Measurements from ENCODE around the gene NECAB2. TPM values are rescaled to one million over a fixed set of nuclear protein-coding genes. Genes with fewer than 3 reads are reported as not detected.
A peak's percentile ranks its signal among the peaks of the same experiment; 100 is the strongest.

NECAB2 gene
- polyA plus RNA-seq, 3 donors = 2.3 to 3.5 (median 3.2) TPM

DNA sequence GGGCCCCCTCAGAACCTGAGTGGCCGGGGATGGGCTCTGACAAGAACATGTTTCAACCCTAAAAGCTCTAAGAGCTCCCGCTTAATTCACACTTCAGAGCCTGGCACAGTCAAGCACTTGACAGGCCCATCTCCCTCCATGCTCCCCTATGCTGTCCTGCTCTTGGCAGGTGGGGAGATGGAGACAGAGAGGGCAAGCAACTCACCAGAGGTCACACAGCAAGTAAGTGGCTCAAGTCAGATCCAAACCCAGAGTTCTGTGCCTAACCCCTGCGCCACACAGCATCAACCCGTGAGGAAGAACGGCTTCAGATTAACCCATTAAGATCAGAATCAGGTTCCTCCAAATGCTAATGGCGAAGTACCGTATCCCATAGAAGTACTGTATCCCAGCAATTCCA lies 36.4 kb downstream of the NECAB2 start:
- no peak for DNase-seq (ENCODE audit: extremely low read depth in 1 of 11, low read depth in 9 of 11, low spot score in 4 of 11)

DNA sequence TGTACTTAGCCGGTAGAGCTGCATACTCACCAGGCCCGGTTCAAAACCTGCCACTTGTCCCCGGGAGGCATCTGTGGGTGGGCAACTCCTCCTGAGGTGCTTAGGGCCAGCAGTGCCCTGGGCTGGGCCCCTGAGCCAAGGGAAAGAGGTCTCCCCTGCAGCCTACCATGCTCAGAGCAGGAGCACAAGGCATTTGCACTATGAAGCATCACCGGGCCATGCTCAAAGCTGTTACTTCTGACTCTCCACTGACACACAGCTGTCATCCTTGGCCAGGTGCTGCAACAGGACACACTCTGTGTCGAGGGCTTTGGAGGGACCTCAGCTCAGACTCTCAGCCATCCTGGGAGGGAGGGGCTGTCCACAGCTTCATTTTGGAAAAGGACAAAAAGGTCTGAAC lies 37.3 kb downstream of the NECAB2 start:
- DNase-seq (ENCODE audit: extremely low read depth in 1 of 11, low read depth in 9 of 11, low spot score in 4 of 11) = no peak

DNA sequence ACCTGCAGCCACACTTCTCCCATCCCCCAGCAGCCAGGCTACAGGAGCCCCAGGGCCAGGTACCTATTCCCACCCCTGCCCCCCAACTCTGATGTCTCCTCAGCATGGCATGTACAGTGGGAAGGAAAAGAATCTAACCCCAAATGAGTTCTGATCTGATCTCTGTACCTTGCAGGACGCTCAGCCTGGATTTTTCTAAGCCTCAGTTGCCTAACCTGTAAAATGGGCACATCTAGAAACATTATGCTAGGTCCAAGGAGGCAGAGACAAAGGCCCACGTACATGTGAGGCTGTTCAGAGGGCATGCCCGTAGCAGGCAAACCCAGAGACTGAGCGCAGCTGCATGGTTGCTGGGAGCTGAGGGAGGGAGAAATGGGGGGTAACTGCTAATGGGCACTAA lies 39.5 kb downstream of the NECAB2 start:
- DNase-seq (ENCODE audit: extremely low read depth in 1 of 11, low read depth in 9 of 11, low spot score in 4 of 11) = no peak

DNA sequence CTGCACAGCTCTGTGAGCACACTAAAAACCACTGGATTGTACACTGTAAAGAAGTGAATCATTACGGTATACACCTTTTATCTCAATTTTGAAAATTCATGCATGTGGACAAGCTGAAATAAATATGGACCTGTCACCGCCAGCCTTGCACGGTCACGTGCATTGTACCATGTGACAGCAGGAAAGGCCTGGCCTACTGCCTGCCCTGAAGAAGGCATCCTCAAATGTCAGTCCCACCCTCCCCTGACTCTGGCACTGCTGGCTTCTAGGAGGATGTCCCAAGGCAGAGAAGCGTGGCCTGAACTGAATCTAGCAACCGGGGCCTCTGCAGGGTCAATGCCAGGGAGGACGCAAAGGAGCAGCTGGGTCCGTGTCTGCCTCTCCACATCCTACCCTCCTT lies 39.9 kb downstream of the NECAB2 start:
- no peak for DNase-seq (ENCODE audit: extremely low read depth in 1 of 11, low read depth in 9 of 11, low spot score in 4 of 11)

DNA sequence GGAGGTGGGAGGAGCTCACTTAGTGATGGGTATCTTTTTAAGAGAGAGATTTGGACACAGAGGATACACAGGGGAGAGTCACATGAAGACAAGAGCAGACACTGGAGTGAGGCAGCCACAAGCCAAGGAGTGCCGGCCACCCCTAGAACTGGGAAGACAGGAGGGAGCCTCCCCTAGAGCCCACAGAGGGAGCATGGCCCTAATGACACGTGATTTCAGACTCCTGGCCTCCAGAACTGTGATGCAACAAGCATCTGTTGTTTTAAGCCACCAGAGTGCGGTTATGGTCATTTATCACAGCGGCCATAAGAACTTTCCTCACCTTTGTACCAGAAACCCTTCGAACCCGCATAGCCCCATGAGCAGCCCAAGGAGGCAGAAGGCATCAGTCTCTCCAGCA lies 41.2 kb downstream of the NECAB2 start:
- DNase-seq (ENCODE audit: extremely low read depth in 1 of 11, low read depth in 9 of 11, low spot score in 4 of 11) = no peak

- peak in 2 of 11 donors; percentile 29 to 41 for DNase-seq (ENCODE audit: extremely low read depth in 1 of 11, low read depth in 9 of 11, low spot score in 4 of 11)
These were observed 45.9 kb downstream of the NECAB2 start for GRCh38 chr16:84013787-84014569.

DNA sequence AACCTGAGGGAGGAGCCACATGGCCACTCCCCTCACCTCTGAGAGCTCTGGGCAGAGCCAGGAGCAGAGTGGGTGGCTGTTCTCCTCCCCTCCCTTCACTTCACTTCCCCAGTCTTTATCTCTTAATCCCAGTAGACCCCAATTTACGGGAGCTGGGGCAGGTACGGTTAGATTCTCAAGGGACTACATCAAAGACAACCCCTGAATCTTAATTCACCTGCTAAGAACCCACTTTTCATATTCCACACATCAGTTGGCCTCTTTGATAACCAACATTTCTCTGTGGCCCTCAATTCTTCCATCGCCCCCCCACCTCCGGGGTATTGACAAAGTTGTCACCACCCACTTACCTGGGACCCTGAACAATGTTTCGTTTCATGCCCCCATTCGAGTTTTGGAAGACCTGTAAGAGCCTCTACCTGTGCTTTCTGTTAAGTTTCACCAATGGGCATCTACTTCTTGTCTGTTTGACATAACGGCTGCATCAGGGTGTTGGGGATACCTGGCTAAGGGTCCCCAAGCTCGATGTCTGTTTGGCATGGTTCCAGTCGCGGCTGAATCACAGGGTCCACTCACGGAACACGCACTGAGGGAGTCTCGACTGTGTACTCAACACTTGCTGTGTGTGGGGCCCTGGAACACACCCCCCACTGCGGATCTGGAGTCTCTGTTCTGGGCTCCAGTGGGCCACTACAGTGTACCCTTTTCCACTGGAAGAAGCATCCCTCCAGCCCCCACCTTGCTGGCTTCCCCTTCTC lies 46.7 kb downstream of the NECAB2 start:
- no peak for DNase-seq (ENCODE audit: extremely low read depth in 1 of 11, low read depth in 9 of 11, low spot score in 4 of 11)

GRCh38 chr16:84015399-84015798 lies 47.4 kb downstream of the NECAB2 start:
- DNase-seq (ENCODE audit: extremely low read depth in 1 of 11, low read depth in 9 of 11, low spot score in 4 of 11) = no peak

DNA sequence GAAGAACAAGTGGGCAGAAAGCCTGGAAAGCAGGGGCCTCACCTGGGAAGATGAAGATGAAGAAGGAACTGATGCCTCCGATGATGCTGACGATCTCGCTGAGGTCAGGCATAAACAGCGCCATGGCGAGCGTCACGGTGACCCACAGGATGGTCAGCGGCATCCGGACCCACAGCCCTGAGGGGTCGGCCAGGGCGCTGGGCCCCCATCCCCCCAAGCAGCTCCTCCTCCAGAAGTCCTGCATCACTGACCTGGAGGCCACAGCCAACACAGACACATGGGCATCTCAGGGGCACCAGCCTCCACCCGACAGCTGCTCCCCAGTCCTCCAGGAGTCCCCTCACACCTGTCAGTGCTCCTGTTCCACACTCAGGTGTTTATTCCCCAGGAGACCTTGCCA lies 48.4 kb downstream of the NECAB2 start:
- DNase-seq (ENCODE audit: extremely low read depth in 1 of 11, low read depth in 9 of 11, low spot score in 4 of 11) = no peak

- no peak for DNase-seq (ENCODE audit: extremely low read depth in 1 of 11, low read depth in 9 of 11, low spot score in 4 of 11)
These were observed 50.7 kb downstream of the NECAB2 start for GRCh38 chr16:84018710-84019109.

GRCh38 chr16:84020353-84020752 lies 52.3 kb downstream of the NECAB2 start:
- DNase-seq (ENCODE audit: extremely low read depth in 1 of 11, low read depth in 9 of 11, low spot score in 4 of 11) = no peak

- no peak for DNase-seq (ENCODE audit: extremely low read depth in 1 of 11, low read depth in 9 of 11, low spot score in 4 of 11)
These were observed 53.4 kb downstream of the NECAB2 start for GRCh38 chr16:84021488-84021887.

- no peak for DNase-seq (ENCODE audit: extremely low read depth in 1 of 11, low read depth in 9 of 11, low spot score in 4 of 11)
These were observed 54.6 kb downstream of the NECAB2 start for GRCh38 chr16:84022644-84023043.

DNA sequence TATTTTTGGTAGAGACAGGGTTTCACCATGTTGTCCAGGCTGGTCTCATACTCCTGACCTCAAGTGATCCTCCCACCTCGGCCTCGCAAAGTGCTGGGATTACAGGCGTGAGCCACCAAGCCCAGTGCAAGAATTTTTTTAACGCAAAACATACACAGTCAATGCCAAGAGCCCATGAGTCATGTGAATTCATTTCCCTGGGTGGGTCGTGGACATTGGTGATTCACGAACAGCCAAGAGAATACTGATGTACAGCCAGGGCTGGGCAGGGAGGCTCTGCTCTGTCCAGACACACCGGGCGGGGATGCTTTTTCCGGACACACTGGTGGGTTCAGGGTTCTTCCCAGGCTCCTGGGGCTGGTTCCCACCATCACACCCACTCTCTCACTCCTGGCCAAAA lies 56.8 kb downstream of the NECAB2 start:
- no peak for DNase-seq (ENCODE audit: extremely low read depth in 1 of 11, low read depth in 9 of 11, low spot score in 4 of 11)

DNA sequence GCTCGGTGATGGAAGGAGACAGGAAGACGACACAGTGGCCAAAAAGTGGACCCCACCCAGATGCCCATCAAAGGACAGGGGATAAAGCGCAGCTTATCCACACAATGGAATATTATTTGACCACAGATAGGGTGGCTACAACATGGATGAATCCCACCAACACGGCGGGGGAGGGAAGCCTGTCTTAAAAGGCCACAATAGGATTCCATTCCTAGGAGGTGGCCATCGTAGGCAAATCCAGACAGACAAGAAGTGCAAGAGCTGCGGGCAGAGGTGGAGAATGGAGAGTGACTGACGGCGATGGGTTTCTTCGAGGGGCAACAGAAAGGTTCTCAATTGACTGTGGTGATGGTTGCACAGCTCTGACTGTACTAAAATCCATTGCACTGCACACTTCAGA lies 58.6 kb downstream of the NECAB2 start:
- no peak for DNase-seq (ENCODE audit: extremely low read depth in 1 of 11, low read depth in 9 of 11, low spot score in 4 of 11)

GRCh38 chr16:84027625-84028024 lies 59.6 kb downstream of the NECAB2 start:
- DNase-seq (ENCODE audit: extremely low read depth in 1 of 11, low read depth in 9 of 11, low spot score in 4 of 11) = no peak

DNA sequence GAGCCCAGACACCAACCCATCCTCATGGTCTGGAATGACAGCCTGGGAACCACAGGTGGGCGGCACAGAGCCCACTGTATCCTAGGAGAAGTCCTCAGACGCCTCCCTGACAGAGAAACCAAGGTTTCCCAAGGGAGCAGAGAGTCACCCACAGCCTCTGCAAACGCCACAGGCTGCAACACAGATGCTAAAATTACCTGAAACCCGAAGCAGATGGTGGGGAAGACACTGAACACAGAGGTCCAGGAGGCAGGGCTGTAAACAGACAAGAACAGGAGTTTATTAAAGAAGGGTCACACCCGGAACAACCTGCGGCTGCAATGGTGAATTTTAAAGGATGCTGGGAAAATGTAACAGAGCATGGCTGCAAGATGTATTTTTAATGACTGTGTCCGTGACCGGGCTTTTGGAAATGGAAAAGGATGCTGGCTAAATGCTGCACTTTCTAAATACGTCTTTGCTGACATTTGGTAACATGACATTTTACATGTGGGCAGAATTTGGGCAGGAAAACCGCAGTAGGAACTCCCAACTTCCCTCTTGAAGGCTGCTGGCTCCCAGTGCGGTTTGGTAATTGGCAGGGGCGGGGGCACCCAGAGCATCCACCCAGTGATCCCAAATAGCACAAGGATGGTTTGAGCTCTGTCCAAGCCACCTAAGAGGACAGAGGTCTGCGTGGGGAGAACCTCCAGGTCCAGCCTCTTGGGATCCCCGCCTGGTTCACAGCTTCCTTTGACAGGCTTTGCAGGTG lies 61.4 kb downstream of the NECAB2 start:
- DNase-seq (ENCODE audit: extremely low read depth in 1 of 11, low read depth in 9 of 11, low spot score in 4 of 11) = no peak

DNA sequence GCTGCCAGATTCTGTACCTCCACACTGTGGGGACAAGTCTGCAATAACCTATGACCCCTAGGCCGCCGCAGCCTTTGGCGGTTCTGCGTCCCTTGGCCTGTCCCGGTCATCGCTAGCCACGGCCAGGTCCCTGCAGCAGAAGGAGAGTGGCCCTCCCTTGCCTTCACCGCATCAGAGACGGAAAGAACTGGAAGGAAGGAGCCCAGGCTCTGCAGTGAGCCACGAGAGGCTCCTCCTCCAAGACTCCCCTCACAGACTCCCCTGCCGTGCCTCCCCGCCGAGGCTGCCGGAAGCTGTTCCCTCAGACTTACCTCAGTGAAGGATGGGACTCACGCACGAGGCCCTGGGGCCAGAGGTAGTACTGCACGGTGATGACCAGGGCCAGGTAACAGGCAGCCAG lies 63.5 kb downstream of the NECAB2 start:
- no peak for DNase-seq (ENCODE audit: extremely low read depth in 1 of 11, low read depth in 9 of 11, low spot score in 4 of 11)

DNA sequence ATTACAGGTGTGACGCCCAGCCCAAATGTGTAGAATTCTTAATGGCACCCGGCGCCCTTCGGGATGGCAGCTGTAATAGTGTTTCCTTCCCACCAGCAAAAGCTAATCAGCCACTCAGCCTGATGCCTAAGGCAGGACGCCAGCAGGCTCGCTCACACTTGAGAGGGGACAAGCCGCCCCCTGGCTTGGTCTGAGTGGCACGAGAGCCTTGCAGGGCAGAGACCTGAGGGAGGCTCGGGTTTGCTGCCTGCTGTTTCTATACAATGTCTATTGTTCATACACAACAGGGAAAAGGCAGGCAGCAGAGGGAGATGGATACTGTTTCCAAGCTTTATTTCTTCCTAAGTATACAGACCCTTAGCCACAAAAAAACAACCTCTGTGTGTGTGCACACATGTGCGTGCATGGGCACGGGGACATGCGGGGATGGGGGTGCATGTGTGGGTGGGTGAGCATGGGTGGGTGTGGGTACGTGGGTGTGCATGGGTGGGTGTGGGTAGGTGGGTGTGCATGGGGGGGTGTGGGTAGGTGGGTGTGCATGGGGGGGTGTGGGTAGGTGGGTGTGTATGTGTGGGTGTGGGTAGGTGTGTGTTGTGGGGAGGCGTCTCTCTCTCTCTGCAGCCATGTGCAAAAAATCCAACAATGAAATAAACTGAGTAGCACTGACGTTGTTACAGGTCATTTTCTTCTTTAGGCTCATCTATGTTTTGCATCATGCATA lies 64.6 kb downstream of the NECAB2 start:
- no peak for DNase-seq (ENCODE audit: extremely low read depth in 1 of 11, low read depth in 9 of 11, low spot score in 4 of 11)

Data from renal cortex interstitium (tissue), 11 donors.